Nephron progenitor cell (in vitro differentiated cells): Measurements from ENCODE around the gene NUMBL.
A peak's percentile ranks its signal among the peaks of the same experiment; 100 is the strongest.

Source experiments
- DNase-seq: peaks from one replicate; pipeline ENCODE4 v3.0.0; 2021
- H3K27ac Mint-ChIP-seq: 2 replicates; pipeline ENCODE4 v1.8.0; 2021; ENCODE audit warnings: mild to moderate bottlenecking, moderate library complexity, mixed read lengths
- H3K27me3 Mint-ChIP-seq: 2 replicates; pipeline ENCODE4 v1.8.0; 2021; ENCODE audit warnings: mild to moderate bottlenecking, low read depth, mixed read lengths; ENCODE audit not compliant: poor library complexity
- H3K36me3 Mint-ChIP-seq: 2 replicates; pipeline ENCODE4 v1.8.0; 2021; ENCODE audit warnings: low read depth, mixed read lengths
- H3K4me1 Mint-ChIP-seq: 2 replicates; pipeline ENCODE4 v1.8.0; 2021; ENCODE audit warnings: mixed read lengths
- H3K4me3 Mint-ChIP-seq: 2 replicates; pipeline ENCODE4 v1.8.0; 2021; ENCODE audit warnings: mild to moderate bottlenecking, moderate library complexity, mixed read lengths
- H3K9me3 Mint-ChIP-seq: 2 replicates; pipeline ENCODE4 v1.8.0; 2021; ENCODE audit warnings: mild to moderate bottlenecking, moderate library complexity, mixed read lengths
- TF ChIP-seq, protein P1 (sequence below): fragments of 200-600 bp; sonication (generic); IDR thresholded peaks from 2 replicates; pipeline ENCODE4 v1.5.0; 2021; ENCODE audit warnings: antibody characterized with exemption

NUMBL gene

DNA sequence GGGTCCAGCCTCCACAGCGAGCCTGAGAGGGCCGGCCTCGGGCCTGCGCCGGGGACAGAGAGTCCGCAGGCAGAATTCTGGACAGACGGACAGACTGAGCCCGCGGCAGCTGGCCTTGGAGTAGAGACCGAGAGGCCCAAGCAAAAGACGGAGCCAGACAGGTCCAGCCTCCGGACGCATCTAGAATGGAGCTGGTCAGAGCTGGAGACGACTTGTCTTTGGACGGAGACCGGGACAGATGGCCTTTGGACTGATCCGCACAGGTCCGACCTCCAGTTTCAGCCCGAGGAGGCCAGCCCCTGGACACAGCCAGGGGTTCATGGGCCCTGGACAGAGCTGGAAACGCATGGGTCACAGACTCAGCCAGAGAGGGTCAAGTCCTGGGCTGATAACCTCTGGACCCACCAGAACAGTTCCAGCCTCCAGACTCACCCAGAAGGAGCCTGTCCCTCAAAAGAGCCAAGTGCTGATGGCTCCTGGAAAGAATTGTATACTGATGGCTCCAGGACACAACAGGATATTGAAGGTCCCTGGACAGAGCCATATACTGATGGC is 27.0 kb upstream of the NUMBL start:
- DNase-seq: no peak
- Mint-ChIP-seq H3K27ac (peak overlapping the region; percentile 25), H3K36me3 (peaks cover 23% of the 10 kb centered on the region), H3K4me3 (peak overlapping the region; percentile 90), H3K4me1 (peaks cover 71% of the 10 kb centered on the region), H3K27me3 (no peaks in the 10 kb centered on the region), H3K9me3 (no peaks in the 10 kb centered on the region)
- TF ChIP-seq, protein P1, sequence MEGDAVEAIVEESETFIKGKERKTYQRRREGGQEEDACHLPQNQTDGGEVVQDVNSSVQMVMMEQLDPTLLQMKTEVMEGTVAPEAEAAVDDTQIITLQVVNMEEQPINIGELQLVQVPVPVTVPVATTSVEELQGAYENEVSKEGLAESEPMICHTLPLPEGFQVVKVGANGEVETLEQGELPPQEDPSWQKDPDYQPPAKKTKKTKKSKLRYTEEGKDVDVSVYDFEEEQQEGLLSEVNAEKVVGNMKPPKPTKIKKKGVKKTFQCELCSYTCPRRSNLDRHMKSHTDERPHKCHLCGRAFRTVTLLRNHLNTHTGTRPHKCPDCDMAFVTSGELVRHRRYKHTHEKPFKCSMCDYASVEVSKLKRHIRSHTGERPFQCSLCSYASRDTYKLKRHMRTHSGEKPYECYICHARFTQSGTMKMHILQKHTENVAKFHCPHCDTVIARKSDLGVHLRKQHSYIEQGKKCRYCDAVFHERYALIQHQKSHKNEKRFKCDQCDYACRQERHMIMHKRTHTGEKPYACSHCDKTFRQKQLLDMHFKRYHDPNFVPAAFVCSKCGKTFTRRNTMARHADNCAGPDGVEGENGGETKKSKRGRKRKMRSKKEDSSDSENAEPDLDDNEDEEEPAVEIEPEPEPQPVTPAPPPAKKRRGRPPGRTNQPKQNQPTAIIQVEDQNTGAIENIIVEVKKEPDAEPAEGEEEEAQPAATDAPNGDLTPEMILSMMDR: no peak

- Mint-ChIP-seq H3K4me1 (peaks cover 66% of the 10 kb centered on the region), H3K27me3 (no peaks in the 10 kb centered on the region), H3K36me3 (peaks cover 19% of the 10 kb centered on the region)
Observed at GRCh38 chr19:40716482-40717324, 26.3 kb upstream of the NUMBL start, which contains the start of the genes COQ8B and ITPKC. COQ8B (minus strand) TSS chr19:40716886; CDS start chr19:40714632, 2,254 bp downstream. ITPKC (plus strand) TSS chr19:40717112; CDS start chr19:40717136, 24 bp downstream.

DNA sequence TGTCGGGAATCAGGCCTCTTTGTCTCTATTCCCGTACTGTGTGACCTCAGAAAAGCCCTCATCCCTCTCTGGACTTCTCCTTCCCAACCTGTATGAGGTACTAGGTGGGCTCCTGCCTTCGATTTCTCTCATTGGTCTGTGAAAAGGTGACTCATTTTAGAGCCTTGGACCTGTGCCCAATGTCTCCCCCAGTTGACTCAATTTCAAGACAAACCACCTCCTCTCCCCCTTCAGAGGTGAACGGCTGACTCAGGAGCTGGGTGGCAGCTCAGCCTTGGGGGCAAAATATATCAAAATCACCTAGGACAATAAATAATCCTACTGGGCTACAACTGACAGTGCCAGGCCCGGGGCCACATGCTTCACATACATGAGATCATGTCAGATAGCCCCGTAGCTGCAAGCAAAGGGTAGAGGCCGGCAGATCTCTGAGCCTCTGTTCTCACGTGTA is 25.6 kb upstream of the NUMBL start:
- peak overlapping the region; percentile 91 for H3K27ac Mint-ChIP-seq
- H3K4me1 Mint-ChIP-seq: peaks cover 70% of the 10 kb centered on the region
- H3K9me3 Mint-ChIP-seq: no peaks in the 10 kb centered on the region
- H3K36me3 Mint-ChIP-seq: peaks cover 23% of the 10 kb centered on the region
- H3K27me3 Mint-ChIP-seq: no peaks in the 10 kb centered on the region
- TF ChIP-seq, protein P1: no peak
- peak overlapping the region; percentile 94 for H3K4me3 Mint-ChIP-seq
- DNase-seq: no peak

More at GRCh38 chr19:40716482-40717324, 26.3 kb upstream of the NUMBL start, which contains the start of the genes COQ8B and ITPKC:
- TF ChIP-seq, protein P1: no peak
- Mint-ChIP-seq H3K9me3 (no peaks in the 10 kb centered on the region), H3K27ac (peak within 1 kb of the TSS; percentile 91), H3K4me3 (peak within 1 kb of the TSS; percentile 94)
- DNase-seq: peak; percentile 100

GRCh38 chr19:40714441-40715299 is 24.2 kb upstream of the NUMBL start:
- H3K9me3 Mint-ChIP-seq: no peaks in the 10 kb centered on the region

DNA sequence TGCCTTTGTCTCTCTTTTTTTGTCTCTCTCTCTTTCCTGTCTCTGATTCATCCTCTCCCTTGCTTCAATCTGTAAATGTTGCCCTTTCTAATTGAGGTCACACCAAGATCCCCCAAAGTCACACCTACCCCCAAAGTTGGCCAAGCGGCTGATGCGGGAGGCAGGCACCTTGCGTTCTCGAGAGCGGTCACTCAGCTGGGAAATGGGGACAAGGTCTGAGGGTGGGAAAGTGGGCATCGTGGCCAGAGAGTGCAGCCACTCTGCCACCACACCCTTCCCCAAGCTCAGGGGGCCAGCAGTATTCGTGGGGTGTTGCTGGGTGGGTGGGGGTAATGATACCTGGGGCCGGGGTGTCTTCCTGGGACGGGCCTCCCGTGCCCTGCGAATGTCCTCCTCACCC is 23.5 kb upstream of the NUMBL start:
- Mint-ChIP-seq H3K27ac (peak overlapping the region; percentile 14), H3K36me3 (peaks cover 32% of the 10 kb centered on the region), H3K4me3 (peak overlapping the region; percentile 94), H3K27me3 (no peaks in the 10 kb centered on the region), H3K9me3 (no peaks in the 10 kb centered on the region), H3K4me1 (peaks cover 49% of the 10 kb centered on the region)
- TF ChIP-seq, protein P1: no peak
- DNase-seq: no peak

More at GRCh38 chr19:40714441-40715299, 24.2 kb upstream of the NUMBL start:
- peak overlapping the region; percentile 94 for H3K4me3 Mint-ChIP-seq
- H3K36me3 Mint-ChIP-seq: peaks cover 25% of the 10 kb centered on the region
- peak overlapping the region; percentile 91 for H3K27ac Mint-ChIP-seq
- peak; percentile 95 for DNase-seq
- no peaks in the 10 kb centered on the region for H3K27me3 Mint-ChIP-seq
- TF ChIP-seq, protein P1: no peak
- H3K4me1 Mint-ChIP-seq: peaks cover 56% of the 10 kb centered on the region
